K562 (cell line): ENCODE data around the gene ZDHHC14. TPM values are rescaled to one million over a fixed set of nuclear protein-coding genes. Genes with fewer than 3 reads are reported as not detected.

Experiments
- ATAC-seq: fragments of 200-7000 bp; cut with Tn5 transposase; 3 replicates; pipeline ENCODE4 v1.9.1; 2020; ENCODE audit warnings: moderate library complexity
- BruUV-seq: library from RNA; stranded (reverse); fragments of 400-500 nt; replicated peaks from 2 replicates; lab custom pipeline; 2021; lab: Mats Ljungman, UMichigan
- CTCF ChIA-PET: fragments of 300-600 bp; formaldehyde crosslinking; extraction: SDS; loops from one replicate; lab custom pipeline; 2021; ENCODE audit warnings: low intra/inter-chr PET ratio; lab: Yijun Ruan, JAX
- POLR2A ChIA-PET: fragments of 300-600, 350-650 bp; sonication (Branson Sonifier 250); formaldehyde crosslinking; extraction: SDS; loops from one replicate; lab custom pipeline; 2021; ENCODE audit warnings: antibody characterized with exemption, inconsistent platforms; lab: Yijun Ruan, JAX
- DNase-seq, 4 experiments: peaks; one replicate each; pipeline versions ENCODE4 v3.0.0 to v3.0.0-alpha.2; 2011 to 2018; ENCODE audit warnings: low spot score in 3 of 4, mixed read lengths in 3 of 4; ENCODE audit errors: extremely low read depth in 1 of 4
- FAIRE-seq: peaks from 2 replicates; lab custom pipeline; 2011; peaks lifted over from hg19 to GRCh38; lab: Jason Lieb, UNC
- H2AFZ ChIP-seq: 2 replicates; pipeline ENCODE4 v1.6.0; 2011; ENCODE audit warnings: low read depth, low read length, control low read depth, inconsistent platforms
- H3K27ac ChIP-seq: fragments of 200-600 bp; 3 replicates; pipeline ENCODE4 v1.8.0; 2011; ENCODE audit warnings: low read depth, mild to moderate bottlenecking, control low read depth, inconsistent platforms, low read length, moderate library complexity, mixed read lengths; ENCODE audit errors: extremely low read depth
- H3K27me3 ChIP-seq, 2 experiments: fragments of 300-600 bp in 1 of 2; 2 replicates in 1 of 2; 3 replicates in 1 of 2; pipeline versions ENCODE4 v1.6.0 to v1.8.0; 2011; ENCODE audit warnings: inconsistent platforms in 2 of 2, low read length in 2 of 2, mild to moderate bottlenecking in 1 of 2, mixed read lengths in 1 of 2, moderate library complexity in 1 of 2; ENCODE audit not compliant: control insufficient read depth in 2 of 2, insufficient read depth in 2 of 2
- H3K36me3 ChIP-seq: fragments of 300-600 bp; 3 replicates; pipeline ENCODE4 v1.8.0; 2011; ENCODE audit warnings: mild to moderate bottlenecking, low read length, inconsistent platforms; ENCODE audit not compliant: control insufficient read depth, insufficient read depth
- H3K4me1 ChIP-seq, 2 experiments: fragments of 200-600 bp in 1 of 2; replicated peaks in 1 of 2; 2 replicates in 1 of 2; 3 replicates in 1 of 2; pipeline versions ENCODE4 v1.5.1 to v1.8.0; 2011; ENCODE audit warnings: inconsistent platforms in 2 of 2, low read length in 2 of 2, mild to moderate bottlenecking in 1 of 2, mixed read lengths in 1 of 2, moderate library complexity in 1 of 2; ENCODE audit not compliant: control insufficient read depth in 2 of 2, insufficient read depth in 2 of 2
- H3K4me2 ChIP-seq: 2 replicates; pipeline ENCODE4 v1.6.1; 2011; ENCODE audit warnings: low read length, control low read depth, inconsistent platforms, mixed read lengths; ENCODE audit not compliant: insufficient read depth
- H3K4me3 ChIP-seq: fragments of 200-600 bp; sonication (generic), shearing (Covaris generic); 2 replicates; pipeline ENCODE4 v1.5.1; 2016; ENCODE audit warnings: control low read depth, inconsistent platforms
- H3K79me2 ChIP-seq: fragments of 200-600 bp; 3 replicates; pipeline ENCODE4 v1.8.0; 2011; ENCODE audit warnings: low read length, inconsistent platforms; ENCODE audit not compliant: control insufficient read depth, insufficient read depth
- H3K9ac ChIP-seq, 2 experiments: 2 replicates each; pipeline versions ENCODE4 v1.6.0 to v1.6.1; 2011; ENCODE audit warnings: low read depth in 2 of 2, low read length in 2 of 2, control low read depth in 1 of 2, inconsistent platforms in 1 of 2, mild to moderate bottlenecking in 1 of 2, mixed read lengths in 1 of 2; ENCODE audit not compliant: insufficient read depth in 1 of 2
- H3K9me1 ChIP-seq: one replicate; pipeline ENCODE4 v1.6.0; 2011; ENCODE audit warnings: inconsistent platforms, mild to moderate bottlenecking, low read length, moderate library complexity; ENCODE audit not compliant: control insufficient read depth, insufficient read depth
- H3K9me3 ChIP-seq: replicated peaks from 2 replicates; pipeline ENCODE4 v1.5.1; 2011; ENCODE audit warnings: low read depth, low read length, inconsistent platforms; ENCODE audit not compliant: control insufficient read depth, insufficient read depth
- H4K20me1 ChIP-seq: replicated peaks from 2 replicates; pipeline ENCODE4 v1.6.1; 2011; ENCODE audit warnings: low read length, inconsistent platforms, mixed read lengths; ENCODE audit not compliant: control insufficient read depth, insufficient read depth
- BHLHE40 ChIP-seq: IDR thresholded peaks from 2 replicates; pipeline ENCODE4 v1.6.1; 2011; ENCODE audit warnings: low read length, improper control_type of control experiment
- EGR1 ChIP-seq: fragments of 450-650 bp; conservative IDR thresholded peaks from 2 replicates; pipeline ENCODE4 v1.6.1; 2017; ENCODE audit warnings: mild to moderate bottlenecking
- ESRRB ChIP-seq: fragments of 250-450 bp; sonication (Bioruptor Pico); IDR thresholded peaks from 2 replicates; pipeline ENCODE4 v1.5.0; 2020; ENCODE audit warnings: mild to moderate bottlenecking, moderate library complexity, borderline replicate concordance
- KAT7 ChIP-seq: sonication (generic); formaldehyde crosslinking; IDR thresholded peaks from 2 replicates; pipeline ENCODE4 v1.8.0; 2022; ENCODE audit warnings: missing genetic modification reagents, mild to moderate bottlenecking, borderline replicate concordance
- NELFE ChIP-seq: IDR thresholded peaks from 2 replicates; pipeline ENCODE4 v1.6.1; 2011; ENCODE audit warnings: mild to moderate bottlenecking; ENCODE audit not compliant: insufficient read depth, insufficient read length
- NR0B1 ChIP-seq: fragments of 450-650 bp; IDR thresholded peaks from one replicate; pipeline ENCODE4 v1.6.1; 2018; ENCODE audit warnings: mild to moderate bottlenecking, moderate library complexity; ENCODE audit not compliant: partially characterized antibody
- NR4A1 ChIP-seq, 2 experiments: fragments of 250-450 bp in 1 of 2; fragments of 450-650 bp in 1 of 2; sonication (Bioruptor Pico) in 1 of 2; IDR thresholded peaks; 2 replicates each; pipeline versions ENCODE4 v1.4.0 to v1.6.1; 2016 to 2020; ENCODE audit warnings: mild to moderate bottlenecking in 2 of 2, missing compliant biosample characterization in 1 of 2, missing genetic modification characterization in 1 of 2, moderate library complexity in 1 of 2
- POU5F1 ChIP-seq: fragments of 150-350 bp; IDR thresholded peaks from 2 replicates; pipeline ENCODE4 v1.6.1; 2014; ENCODE audit warnings: borderline replicate concordance, low read length, low read depth, mild to moderate bottlenecking; ENCODE audit not compliant: partially characterized antibody
- STAG1 ChIP-seq: sonication (generic); formaldehyde crosslinking; IDR thresholded peaks from 2 replicates; pipeline ENCODE4 v1.5.0; 2020; ENCODE audit warnings: missing genetic modification reagents, borderline replicate concordance
- STAT5A ChIP-seq: IDR thresholded peaks from 2 replicates; pipeline ENCODE4 v1.6.1; 2012; ENCODE audit warnings: low read length, inconsistent platforms, borderline replicate concordance
- TBL1XR1 ChIP-seq, 2 experiments: IDR thresholded peaks; 2 replicates each; pipeline ENCODE4 v1.6.1; 2012; ENCODE audit warnings: improper control_type of control experiment in 2 of 2, low read length in 2 of 2, mild to moderate bottlenecking in 1 of 2
- TCF7L2 ChIP-seq: fragments of 150-350 bp; IDR thresholded peaks from 2 replicates; pipeline ENCODE4 v1.6.1; 2016; ENCODE audit warnings: low read depth, mild to moderate bottlenecking, low read length, moderate library complexity
- THAP7 ChIP-seq: fragments of 250-450 bp; sonication (Bioruptor Pico); IDR thresholded peaks from 2 replicates; pipeline ENCODE4 v1.5.0; 2021
- ZBTB26 ChIP-seq: fragments of 450-650 bp; formaldehyde crosslinking; IDR thresholded peaks from 2 replicates; pipeline ENCODE4 v1.4.0; 2022; ENCODE audit warnings: missing genetic modification characterization
- ZNF586 ChIP-seq: fragments of 450-650 bp; formaldehyde crosslinking; conservative IDR thresholded peaks from 2 replicates; pipeline ENCODE4 v1.4.0; 2020; ENCODE audit warnings: mild to moderate bottlenecking, moderate library complexity
- WGBS: fragments of 100-300 bp; shearing (Covaris generic); methylation state at CpG from one replicate; pipeline ENCODE4 v1.1.6; 2016; ENCODE audit warnings: low coverage, mixed read lengths; ENCODE audit not compliant: insufficient coverage; ENCODE audit errors: missing lambda C conversion rate; 5-methylcytosine and 5-hydroxymethylcytosine counted together
- in situ Hi-C: fragments of 300-500 bp; cut with MboI; formaldehyde crosslinking; loops from 4 replicates; pipeline ENCODE4 v1.15.0; 2018; ENCODE audit warnings: inconsistent platforms, mixed read lengths
- intact Hi-C: fragments of 100-400 bp; cut with micrococcal nuclease; formaldehyde crosslinking; loops from 2 replicates; pipeline ENCODE4 v1.14.2; 2022
- polyA plus RNA-seq, 8 experiments: library from polyadenylated mRNA; depleted of rRNA in 4 of 8; stranded (reverse) in 5 of 8; unstranded in 3 of 8; fragments of >200 nt; fragmentation: Nextera tagmentation in 2 of 8; fragmentation: Illumina TruSeq in 1 of 8; extraction: Ambion mirVana in 2 of 8; extraction: Trizol in 1 of 8; gene quantifications; 2 replicates each; pipeline versions ENCODE4 v1.2.1 to v1.2.3, GENCODE V29; 2011 to 2014; ENCODE audit warnings: inconsistent platforms in 1 of 8, missing spikeins in 1 of 8
- total RNA-seq, 7 experiments: library from RNA; depleted of rRNA in 6 of 7; stranded (reverse); fragments of >200 nt in 6 of 7; fragmentation: Illumina TruSeq in 2 of 7; extraction: Trizol in 2 of 7; gene quantifications; 2 replicates each; pipeline versions ENCODE4 v1.2.1 to v1.2.3, GENCODE V29; 2011 to 2021; ENCODE audit warnings: low replicate concordance in 1 of 7
- TF ChIP-seq, protein P1 (sequence below): fragments of 250-450 bp; sonication (Bioruptor Pico); IDR thresholded peaks from 2 replicates; pipeline ENCODE4 v1.8.0; 2022; ENCODE audit warnings: moderate library complexity, mild to moderate bottlenecking, inconsistent platforms

Gene ZDHHC14
- total and polyA plus RNA-seq, 9 of the 15 experiments (the other 6 are each of a cell fraction or from before 2014, with no cell fraction given) = 0.92 to 23.1 (median 13.8) TPM

- 88% methylated on average over 16 of the region's 16 CpGs for WGBS
- Histone ChIP-seq H3K4me1 (peaks cover 0 to 7% of the 10 kb centered on the region in 2 experiments; a peak in 1 of 5 replicates), H3K9me3 (no peaks in the 10 kb centered on the region), H3K27ac (no peak overlapping the region), H3K27me3 (no peaks in the 10 kb centered on the region), H4K20me1 (no peaks in the 10 kb centered on the region), H3K9ac (no peak overlapping the region; a peak in 1 of 4 replicates), H3K36me3 (no peaks in the 10 kb centered on the region), H3K79me2 (no peaks in the 10 kb centered on the region), H3K4me3 (no peak overlapping the region), H2AFZ (no peak overlapping the region), H3K4me2 (no peak overlapping the region), H3K9me1 (no peaks in the 10 kb centered on the region)
- BruUV-seq = no TSS peak
- TF ChIP-seq NR0B1 (no peak), BHLHE40 (no peak), STAT5A (no peak), THAP7 (no peak), TBL1XR1 (IDR thresholded peaks at IDR 0.05; ENCODE audit: low read length in 2 of 2) (no peak), POU5F1 (no peak), EGR1 (no peak), NR4A1 (CRISPR knock-in tag; IDR thresholded peaks at IDR 0.05) (no peak), NR4A1 (tag; IDR thresholded peaks at IDR 0.05) (no peak), STAG1 (no peak), NELFE (no peak), KAT7 (CRISPR knock-in tag) (no peak), ESRRB (CRISPR knock-in tag) (no peak), TCF7L2 (no peak), ZNF586 (CRISPR knock-in tag) (no peak), ZBTB26 (CRISPR knock-in tag) (no peak)
- TF ChIP-seq, protein P1, sequence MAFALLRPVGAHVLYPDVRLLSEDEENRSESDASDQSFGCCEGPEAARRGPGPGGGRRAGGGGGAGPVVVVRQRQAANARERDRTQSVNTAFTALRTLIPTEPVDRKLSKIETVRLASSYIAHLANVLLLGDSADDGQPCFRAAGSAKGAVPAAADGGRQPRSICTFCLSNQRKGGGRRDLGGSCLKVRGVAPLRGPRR (CRISPR knock-in tag) = no peak
- ChIA-PET POLR2A (interaction anchor here (1.0 to 1.5 kb wide), 2 partner anchors 20 to 22 kb away, joined by 3 to 5 read pairs; no protein-coding TSS in a partner anchor), CTCF (interaction anchor here (0.7 kb wide), 1 partner anchor 17 kb away, joined by 3 read pairs; no protein-coding TSS in a partner anchor)
- intact Hi-C loops (no loop called here), in situ Hi-C loops (no loop called here)
- FAIRE-seq (no peak), ATAC-seq (no peak), DNase-seq (no peak)
Observed at GRCh38 chr6:157555455-157556143, 174.6 kb downstream of the ZDHHC14 start.
